Activated CD8-positive, alpha-beta memory T cell treated with anti-CD3 and anti-CD28 coated beads, Interleukin-2, amount 50 U/mL, for 1 hour (primary cell): ENCODE measurements around the gene MAN1B1.
A peak's percentile ranks its signal among the peaks of the same experiment; 100 is the strongest.

Experiments
- DNase-seq: peaks from one replicate; pipeline ENCODE4 v3.0.0-alpha.2; 2020; ENCODE audit errors: extremely low read depth

MAN1B1 gene

DNA sequence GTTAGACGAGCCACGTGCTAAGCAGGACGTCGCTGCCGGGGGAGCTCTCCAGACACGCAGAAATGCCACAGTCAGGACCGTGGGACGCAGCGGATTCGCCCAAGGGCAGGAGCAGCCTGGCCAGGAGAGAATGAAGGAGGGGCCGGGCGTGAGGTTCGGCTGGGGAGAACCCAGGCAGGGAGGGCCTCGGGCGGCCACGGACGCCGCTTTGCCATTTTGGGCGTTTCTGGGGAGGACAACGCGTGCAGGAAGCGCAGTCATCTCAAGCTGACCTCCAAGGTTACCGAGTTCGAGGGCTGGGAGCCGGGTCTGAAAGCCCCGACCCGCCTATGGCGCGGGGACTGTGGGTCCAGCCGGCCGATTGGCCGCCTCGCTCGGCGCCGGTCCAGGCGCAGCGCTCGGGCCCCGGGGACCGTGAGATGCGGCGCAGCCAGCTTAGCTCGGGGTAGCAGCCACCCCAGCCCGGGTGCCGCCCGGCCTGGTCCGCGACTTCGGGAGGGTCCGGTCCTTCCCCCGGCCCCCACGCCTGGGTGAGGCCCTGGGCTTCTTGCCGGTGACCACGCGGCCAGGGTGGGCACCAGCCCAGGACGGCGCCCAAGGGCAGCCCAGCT, 760 bp upstream of the MAN1B1 start:
- DNase-seq, result no peak

DNA sequence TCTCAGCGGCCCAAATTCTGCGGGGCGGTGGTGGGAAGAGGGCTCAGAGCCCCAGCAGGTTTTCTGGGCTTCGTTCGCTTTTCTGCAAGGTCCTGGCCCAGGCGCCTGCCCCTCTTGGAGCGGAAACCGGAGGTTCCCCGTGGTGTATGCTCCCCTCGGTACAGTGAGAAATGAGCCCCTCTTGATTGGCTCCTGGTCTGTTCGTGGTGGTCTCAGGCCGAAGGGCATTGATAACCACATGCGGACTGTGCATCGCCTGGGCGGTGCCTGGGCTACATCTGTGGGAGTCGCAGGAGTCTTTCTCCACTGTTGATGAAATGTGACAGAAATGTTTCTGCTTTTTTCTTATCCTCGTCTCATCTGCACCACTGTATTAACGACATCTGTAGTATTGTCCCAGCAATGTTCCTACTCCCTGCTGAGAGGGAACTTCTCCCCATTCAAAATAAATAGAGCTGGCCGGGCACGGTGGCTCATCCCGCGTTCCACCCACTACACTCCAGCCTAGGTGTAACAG, 682 bp downstream of the MAN1B1 start:
- no peak for DNase-seq

DNA sequence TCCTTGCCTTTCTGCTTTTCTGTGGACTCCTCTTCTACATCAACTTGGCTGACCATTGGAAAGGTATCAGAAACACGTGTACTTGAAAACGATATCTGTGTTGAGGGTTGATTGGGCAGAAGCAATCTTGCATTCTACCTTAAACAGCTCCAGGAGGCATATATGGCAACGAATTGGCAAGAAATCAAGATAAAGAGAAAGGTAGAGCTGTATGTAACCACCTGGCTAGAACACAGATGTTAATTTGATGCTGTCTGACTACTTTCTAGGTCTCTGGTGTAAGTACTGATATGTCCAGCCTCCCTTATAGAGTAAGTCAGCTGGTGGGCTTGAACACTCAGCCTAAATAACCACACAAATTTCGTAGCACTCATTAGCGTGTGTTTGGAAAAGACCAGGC, 1.3 kb downstream of the MAN1B1 start:
- DNase-seq, result no peak

DNA sequence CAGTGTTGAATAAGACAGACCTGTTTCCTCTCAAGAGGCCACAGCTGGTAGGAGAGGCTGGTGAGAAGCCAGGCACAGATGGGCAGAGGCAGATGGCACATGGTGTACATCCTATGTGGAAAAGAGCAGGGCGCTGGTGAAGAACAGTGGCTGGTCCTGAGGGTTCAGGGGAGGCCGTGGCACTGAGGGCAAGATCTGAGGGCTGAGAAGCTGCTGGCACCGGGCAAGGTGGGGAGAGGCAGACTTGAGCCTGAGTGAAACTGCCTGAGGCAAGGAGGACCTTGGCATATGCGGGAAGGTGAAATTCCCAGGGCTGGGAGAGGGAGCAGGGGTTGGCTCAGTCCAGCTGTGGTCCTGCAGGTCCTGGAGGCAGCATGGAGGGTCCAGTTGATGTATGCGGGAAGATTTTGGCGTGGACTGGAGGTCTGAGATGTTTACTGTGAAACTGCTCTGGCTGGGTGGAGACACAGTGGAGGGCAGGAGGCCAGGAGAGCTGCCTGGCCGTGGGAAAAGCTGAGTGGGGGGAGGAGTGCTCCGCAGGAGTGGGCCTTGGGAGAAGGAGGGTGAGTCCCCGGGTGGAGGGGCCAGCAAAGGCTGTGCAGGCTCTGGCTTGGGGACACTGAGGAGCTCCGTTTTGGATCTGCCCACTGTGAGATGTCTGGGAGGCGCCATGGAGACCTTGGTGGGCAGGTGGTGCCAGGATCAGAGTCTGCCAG, 2.6 kb downstream of the MAN1B1 start:
- no peak for DNase-seq

DNA sequence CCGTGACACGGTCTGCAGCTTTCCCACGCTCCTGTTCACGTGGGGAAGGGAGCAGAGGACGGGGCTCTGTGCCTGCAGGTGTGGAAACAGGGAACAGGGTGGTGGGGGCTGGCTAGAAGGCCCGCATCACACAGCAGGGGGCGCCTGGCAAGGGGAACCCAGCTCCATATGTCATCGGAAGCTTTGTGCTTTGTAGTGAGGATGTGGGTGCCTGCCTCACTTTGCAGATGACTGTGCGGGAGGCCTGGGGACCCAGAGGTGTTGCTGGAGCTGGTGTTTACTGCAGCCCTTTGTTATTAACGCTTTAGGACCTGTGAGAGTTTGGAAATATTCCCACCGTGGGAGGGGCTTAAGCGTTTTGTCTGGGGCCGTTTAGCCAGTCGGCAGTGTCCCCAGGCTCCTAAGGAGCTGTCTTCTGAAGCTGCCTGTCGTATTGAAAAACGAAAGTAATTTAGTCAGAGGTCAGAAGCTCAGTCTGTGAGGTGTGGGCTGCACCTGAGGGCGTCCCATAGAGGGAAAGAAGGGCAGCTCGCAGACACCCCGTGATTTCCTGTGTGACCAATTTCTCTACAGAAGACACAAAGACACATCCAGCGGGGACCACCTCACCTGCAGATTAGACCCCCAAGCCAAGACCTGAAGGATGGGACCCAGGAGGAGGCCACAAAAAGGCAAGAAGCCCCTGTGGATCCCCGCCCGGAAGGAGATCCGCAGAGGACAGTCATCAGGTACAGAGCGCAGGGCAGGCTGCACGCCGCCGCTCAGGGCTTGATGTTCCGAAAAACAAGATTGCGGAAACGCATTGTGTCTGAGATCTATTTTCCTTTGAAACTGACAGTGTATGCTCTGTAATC, 9.1 kb downstream of the MAN1B1 start:
- peak; percentile 68 for DNase-seq

DNA sequence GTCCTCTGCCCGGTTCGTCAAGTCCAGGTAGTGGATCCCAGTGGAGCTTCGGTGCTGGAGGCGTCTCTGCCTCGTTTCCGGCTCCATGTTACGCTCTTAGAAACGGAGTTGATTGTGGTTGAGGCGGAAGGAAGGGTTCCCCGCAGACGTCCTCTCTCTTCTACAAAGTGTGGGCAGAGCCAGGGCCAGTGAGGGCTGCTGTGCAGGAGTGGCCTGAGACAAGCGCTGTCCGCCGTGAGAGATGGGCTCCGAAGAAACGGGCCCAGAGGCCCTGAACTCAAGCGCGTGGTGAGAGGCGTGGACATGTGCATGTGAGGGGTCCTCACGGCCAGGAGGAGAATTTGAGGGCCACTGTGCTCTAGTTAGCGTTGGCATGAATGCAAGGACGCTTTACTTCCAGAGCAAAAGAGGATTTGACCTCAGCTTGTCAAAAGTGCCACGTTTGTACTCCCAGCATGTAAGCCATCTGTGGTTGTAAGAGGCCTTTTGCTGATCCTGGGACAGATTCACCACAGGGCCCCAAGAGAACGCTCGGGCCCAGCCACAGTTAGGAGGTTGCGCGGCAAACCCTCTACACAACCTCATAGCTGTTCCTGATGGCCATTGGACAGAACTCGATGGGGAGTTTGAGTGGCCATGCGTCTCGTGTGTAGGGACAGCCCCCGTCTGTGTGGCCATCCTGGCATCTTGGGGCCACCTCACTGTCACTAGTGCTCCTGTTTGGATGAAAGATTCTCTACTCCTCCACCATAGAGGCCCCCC, 10.2 kb downstream of the MAN1B1 start:
- no peak for DNase-seq

DNA sequence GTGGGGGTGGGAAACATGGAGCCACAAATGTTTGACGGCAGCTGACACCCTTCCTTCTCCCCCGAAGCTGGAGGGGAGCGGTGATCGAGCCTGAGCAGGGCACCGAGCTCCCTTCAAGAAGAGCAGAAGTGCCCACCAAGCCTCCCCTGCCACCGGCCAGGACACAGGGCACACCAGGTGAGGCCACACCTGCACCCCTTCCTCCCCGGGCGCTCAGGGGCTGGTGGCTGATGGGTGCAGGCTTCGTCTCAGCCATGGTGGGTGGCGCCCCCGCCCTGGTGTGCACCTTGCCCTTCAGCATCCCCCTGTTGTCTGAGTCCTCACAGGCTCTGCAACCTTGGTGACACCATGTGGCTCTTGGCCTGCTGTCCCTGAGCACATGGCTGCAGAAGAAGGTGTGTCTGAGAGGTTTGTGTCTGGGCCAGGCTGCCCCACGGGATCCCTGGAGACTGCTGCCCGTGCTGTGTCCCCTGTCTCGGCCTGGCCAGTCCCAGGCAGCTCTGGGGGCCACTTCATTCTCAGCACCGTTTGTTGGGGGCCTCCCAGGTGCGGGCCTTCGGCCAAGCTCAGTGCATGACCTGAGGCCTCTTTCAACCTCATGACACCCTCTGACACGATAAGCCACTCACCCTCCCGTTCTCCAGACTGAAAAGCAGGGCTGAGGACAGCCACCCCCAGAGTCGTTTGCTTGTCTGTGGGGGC, 11.1 kb downstream of the MAN1B1 start:
- no peak for DNase-seq

DNA sequence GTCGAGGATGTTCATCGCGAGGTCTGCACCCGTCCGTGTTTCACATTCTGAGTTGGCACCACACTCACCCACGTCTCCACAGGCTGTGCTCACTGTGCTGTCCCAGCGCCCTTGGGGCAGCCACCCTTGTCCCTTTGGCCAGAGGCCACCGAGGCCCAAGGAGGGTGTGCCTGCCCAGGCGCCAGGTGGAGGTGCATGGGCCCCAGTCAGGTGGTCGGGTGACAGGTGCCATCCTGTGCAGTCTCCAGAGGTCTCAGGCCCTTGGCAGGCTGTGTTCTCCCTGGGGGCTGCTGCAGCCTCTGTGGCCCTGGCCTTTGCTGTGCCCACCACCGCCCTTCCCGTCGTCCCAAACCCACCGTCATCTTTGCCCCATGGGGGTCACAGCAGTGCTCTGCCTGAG, 12.4 kb downstream of the MAN1B1 start:
- no peak for DNase-seq

DNA sequence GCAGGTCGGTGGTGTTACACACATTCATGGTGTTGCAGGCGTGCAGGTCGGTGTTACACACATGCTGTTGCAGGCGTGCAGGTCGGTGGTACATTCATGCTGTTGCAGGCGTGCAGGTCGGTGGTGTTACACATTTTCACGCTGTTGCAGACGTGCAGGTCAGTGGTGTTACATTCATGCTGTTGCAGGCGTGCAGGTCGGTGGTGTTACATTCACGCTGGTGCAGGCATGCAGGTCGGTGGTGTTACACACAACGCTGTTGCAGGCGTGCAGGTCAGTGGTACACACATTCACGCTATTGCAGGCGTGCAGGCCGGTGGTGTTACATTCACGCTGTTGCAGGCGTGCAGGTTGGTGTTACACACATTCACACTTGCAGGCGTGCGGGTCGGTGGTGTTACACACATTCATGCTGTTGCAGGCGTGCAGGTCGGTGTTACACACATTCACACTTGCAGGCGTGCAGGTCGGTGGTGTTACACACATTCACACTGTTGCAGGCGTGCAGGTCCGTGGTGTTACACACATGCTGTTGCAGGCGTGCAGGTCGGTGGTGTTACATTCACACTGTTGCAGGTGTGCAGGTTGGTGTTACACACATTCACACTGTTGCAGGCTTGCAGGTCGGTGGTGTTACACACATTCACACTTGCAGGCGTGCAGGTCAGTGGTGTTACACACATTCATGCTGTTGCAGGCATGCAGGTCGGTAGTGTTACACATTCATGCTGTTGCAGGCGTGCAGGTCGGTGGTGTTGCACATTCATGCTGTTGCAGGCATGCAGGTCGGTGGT, 16.6 kb downstream of the MAN1B1 start:
- DNase-seq, result no peak

DNA sequence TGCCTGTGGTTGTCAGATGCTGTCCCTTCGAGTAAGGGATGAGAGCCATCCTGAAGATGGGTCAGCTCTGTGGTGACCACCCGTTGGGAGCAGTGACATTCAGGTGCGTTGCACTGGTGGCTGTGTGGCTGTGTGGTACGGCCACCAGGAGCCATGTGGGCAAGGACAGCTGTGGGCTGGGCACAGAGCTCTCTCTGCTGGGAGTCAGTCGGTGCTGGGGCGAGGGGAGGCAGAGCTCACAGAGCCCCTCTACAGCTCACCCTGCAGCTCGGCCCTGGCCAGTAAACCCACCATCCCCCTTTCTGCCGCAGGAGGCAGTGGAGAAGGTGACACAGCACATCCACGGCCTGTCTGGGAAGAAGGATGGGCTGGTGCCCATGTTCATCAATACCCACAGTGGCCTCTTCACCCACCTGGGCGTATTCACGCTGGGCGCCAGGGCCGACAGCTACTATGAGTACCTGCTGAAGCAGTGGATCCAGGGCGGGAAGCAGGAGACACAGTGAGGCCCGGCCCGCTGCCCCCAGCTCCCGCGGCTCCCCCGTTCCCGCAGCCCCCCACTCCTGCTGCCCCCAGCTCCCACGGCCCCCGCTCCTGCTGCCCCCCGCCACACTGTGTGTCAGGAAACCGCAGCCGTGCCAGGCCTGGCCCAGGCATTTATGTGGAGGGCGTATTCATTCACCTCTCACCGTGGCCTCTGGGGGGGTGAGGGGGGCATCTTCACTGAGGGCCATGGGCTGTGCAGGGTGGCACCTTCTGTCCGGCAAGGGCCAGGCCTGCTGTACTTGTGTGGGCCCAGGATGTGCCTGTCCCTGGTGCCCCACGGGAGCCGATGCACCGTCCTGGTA, 19.3 kb downstream of the MAN1B1 start:
- no peak for DNase-seq

DNA sequence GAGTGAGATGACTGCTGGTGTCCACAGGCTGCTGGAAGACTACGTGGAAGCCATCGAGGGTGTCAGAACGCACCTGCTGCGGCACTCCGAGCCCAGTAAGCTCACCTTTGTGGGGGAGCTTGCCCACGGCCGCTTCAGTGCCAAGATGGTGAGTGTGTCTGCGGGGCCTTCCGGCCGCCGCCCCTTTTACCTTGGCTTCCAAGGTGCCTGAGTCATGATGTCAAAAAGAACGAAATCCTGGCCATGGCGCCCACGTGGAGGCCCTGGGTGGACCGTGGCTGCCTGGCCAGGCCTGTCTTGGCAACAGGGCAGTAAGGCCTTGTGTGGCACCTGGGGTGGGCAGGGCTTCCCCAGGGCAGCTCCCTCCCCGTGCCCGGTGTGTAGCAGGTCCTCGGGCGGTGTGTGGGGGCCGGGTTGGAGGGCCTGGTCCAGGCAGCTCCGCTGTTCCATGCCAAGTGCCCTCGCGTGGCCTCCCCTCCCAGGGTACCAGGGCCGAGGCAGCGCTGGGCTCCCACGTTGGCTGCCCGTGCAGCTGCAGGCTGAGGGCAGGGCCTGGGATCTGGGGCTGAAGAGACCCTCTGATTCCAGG, 20.0 kb downstream of the MAN1B1 start:
- DNase-seq, result no peak

DNA sequence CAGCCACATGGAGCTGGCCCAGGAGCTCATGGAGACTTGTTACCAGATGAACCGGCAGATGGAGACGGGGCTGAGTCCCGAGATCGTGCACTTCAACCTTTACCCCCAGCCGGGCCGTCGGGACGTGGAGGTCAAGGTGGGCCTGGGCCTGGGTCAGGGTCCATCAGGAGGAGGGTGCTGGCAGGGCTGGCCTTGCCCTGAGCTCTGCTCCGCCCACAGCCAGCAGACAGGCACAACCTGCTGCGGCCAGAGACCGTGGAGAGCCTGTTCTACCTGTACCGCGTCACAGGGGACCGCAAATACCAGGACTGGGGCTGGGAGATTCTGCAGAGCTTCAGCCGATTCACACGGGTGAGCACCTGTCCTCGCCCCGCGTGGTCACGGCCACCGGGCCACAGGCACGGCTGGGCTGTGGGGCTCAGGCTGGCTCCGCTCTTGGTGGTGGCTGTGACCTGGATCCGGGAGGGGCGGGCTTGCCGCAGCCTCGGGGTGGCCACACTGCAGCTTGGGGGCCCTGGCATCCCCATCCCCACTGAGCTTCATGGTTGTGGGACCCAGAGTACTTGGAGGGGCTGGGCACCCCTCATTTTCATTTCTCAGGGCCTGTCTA, 20.6 kb downstream of the MAN1B1 start:
- no peak for DNase-seq

DNA sequence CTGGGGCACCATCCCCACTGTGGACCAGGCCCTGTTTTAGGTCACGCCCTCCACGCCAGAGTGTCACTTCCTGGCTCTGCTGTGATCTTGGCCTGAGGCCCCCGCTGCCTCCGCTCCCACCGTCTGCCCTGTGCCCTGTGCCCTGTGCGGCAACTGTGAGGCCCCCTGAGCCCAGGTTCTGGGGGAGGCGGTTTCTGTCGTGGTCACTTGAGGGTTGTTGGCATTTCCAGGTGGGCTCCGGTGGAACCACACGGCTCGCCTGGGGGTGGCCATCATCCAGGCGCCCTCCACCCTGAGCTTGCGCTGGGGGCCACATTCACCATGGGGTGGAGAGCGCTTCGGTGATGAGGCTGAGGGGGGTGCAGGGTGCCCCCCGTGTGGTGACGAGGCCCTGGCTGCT, 21.2 kb downstream of the MAN1B1 start:
- no peak for DNase-seq

DNA sequence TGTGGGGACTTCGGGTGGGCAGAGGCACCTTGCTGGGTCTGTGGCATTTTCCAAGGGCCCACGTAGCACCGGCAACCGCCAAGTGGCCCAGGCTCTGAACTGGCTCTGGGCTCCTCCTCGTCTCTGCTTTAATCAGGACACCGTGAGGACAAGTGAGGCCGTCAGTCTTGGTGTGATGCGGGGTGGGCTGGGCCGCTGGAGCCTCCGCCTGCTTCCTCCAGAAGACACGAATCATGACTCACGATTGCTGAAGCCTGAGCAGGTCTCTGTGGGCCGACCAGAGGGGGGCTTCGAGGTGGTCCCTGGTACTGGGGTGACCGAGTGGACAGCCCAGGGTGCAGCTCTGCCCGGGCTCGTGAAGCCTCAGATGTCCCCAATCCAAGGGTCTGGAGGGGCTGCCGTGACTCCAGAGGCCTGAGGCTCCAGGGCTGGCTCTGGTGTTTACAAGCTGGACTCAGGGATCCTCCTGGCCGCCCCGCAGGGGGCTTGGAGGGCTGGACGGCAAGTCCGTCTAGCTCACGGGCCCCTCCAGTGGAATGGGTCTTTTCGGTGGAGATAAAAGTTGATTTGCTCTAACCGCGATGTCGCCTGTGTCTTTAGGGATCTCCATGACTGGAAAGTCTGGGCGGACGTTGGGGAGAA, 21.9 kb downstream of the MAN1B1 start:
- DNase-seq, result no peak

DNA sequence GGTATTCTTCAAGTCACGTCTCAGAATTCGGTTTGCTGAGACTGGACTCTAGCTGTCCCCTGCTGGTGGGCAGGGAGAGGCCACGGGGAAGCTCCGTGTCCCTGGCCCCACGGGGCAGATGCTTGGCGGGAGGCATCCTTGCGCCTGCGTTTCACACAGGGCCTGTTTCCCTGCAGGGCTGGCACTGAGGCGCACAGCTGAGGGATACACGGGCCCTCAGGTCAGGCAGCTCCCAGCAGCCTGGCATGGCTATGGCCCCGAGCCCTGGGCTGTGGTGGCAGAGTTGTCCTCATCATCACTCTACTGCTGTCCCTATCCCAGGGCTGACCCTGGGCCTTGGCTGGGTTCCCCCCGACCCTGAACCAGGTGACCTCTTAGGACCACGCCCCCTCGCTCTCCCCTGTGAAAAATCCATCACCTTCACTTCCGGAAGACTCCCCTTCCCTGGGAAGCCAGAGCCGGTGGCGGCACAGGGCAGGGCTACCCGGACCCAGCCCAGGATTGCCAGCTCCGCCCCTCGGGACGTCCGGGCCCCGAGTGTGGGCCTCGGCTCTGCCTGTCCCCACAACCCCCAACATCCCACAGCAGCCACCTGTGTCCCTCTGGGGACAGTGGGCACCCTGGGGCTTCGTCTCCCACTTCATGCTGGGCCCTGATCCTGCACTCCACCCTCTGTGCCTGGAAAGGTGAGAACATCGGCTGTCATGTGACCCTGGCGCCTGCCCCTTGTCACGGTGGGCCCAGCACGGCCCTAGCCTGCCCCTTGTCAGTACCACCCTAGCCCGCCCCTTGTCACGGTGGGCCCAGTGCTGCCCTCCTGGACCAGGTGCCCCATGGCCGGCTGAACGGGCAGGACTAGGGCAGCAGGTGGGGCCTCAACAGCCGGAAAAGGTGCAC, 22.7 kb downstream of the MAN1B1 start:
- no peak for DNase-seq

DNA sequence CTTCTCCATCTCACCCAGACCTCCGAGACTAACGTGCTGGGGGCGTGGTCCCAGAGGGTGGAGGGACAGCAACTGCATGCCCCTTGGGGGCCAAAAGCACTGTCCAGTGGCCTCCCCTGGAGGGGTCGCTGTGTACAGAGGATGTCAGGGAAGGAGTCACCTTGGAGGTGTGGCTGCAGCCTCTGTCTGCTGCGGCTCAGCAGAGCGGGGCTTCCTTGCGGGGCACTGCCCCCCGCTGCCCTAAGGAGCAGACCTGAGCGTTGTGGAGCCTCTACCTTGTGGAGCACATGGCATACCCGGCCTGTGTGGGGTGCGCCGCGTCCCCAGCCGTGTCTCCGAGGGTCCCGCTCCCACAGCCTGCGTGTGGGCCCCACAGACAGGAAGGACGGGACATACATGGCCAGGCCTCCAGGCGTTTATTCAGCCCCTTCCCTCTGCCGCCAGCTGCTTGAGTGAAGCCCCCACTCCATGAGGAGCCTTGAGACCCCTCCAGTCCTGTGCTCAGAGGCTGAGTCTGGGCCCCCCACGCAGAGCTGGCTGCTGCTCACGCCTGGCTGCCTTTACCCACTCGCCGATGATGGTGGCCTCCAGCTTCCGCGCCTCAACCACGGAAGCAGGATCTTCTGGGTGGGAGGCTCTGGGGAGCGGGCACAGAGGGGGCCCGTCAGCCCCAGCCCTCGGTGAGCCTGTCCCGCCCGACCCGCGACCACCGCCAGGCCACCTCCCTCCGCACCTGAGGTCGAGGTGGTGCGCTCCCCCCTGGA, 23.5 kb downstream of the MAN1B1 start:
- DNase-seq, result no peak
